OCI-LY3 (cell line): ENCODE measurements around the gene ADTRP.

ENCODE experiments used
- H2AFZ ChIP-seq: fragments of 200-600, 300-600 bp; shearing (Covaris generic); 2 replicates; pipeline ENCODE4 v1.6.0; 2014; ENCODE audit warnings: antibody characterized with exemption, low read depth, low read length
- H3K27ac ChIP-seq: fragments of 200-600, 300-600 bp; sonication (generic); 2 replicates; pipeline ENCODE4 v1.5.1; 2014; ENCODE audit warnings: mild to moderate bottlenecking, low read length, moderate library complexity, mixed read lengths
- H3K27me3 ChIP-seq: fragments of 200-600, 300-600 bp; sonication (generic); 2 replicates; pipeline ENCODE4 v1.6.1; 2014; ENCODE audit warnings: low read depth, low read length, mixed read lengths
- H3K36me3 ChIP-seq: fragments of 200-600, 300-600 bp; sonication (generic); replicated peaks from 2 replicates; pipeline ENCODE3; 2014; ENCODE audit warnings: low read depth, low read length, mixed read lengths
- H3K4me1 ChIP-seq: fragments of 300-600, 200-600 bp; sonication (generic); 2 replicates; pipeline ENCODE4 v1.6.1; 2014; ENCODE audit warnings: low read length, mixed read lengths
- H3K4me2 ChIP-seq: fragments of 200-600, 300-600 bp; sonication (generic); 2 replicates; pipeline ENCODE4 v1.6.1; 2014; ENCODE audit warnings: low read length, mixed read lengths
- H3K4me3 ChIP-seq: fragments of 300-600, 200-600 bp; sonication (generic); 2 replicates; pipeline ENCODE4 v1.5.1; 2014; ENCODE audit warnings: antibody characterized with exemption, mild to moderate bottlenecking, low read length, moderate library complexity
- H3K79me2 ChIP-seq: fragments of 300-600, 200-600 bp; shearing (Covaris generic); 2 replicates; pipeline ENCODE4 v1.6.1; 2014; ENCODE audit warnings: mild to moderate bottlenecking, low read length, mixed read lengths
- H3K9ac ChIP-seq: fragments of 300-600, 200-600 bp; shearing (Covaris generic); 2 replicates; pipeline ENCODE4 v1.6.0; 2014; ENCODE audit warnings: mild to moderate bottlenecking, low read length, moderate library complexity
- H3K9me3 ChIP-seq: fragments of 200-600, 300-600 bp; shearing (Covaris generic); 2 replicates; pipeline ENCODE4 v1.6.1; 2014; ENCODE audit warnings: low read length, mixed read lengths; ENCODE audit not compliant: insufficient read depth
- H4K20me1 ChIP-seq: fragments of 200-600, 300-600 bp; sonication (generic); 2 replicates; pipeline ENCODE4 v1.6.1; 2016; ENCODE audit warnings: low read length, mixed read lengths; ENCODE audit not compliant: insufficient read depth
- CTCF ChIP-seq: fragments of 200-600, 300-600 bp; sonication (generic); IDR thresholded peaks from 2 replicates; pipeline ENCODE4 v1.5.1; 2014; ENCODE audit warnings: antibody characterized with exemption, low read length, low read depth
- EZH2phosphoT487 ChIP-seq: fragments of 200-600 bp; shearing (Covaris generic); IDR thresholded peaks from 2 replicates; pipeline ENCODE4 v1.6.1; 2018; ENCODE audit warnings: antibody characterized with exemption, mixed run types, low read depth

The ADTRP gene

DNA sequence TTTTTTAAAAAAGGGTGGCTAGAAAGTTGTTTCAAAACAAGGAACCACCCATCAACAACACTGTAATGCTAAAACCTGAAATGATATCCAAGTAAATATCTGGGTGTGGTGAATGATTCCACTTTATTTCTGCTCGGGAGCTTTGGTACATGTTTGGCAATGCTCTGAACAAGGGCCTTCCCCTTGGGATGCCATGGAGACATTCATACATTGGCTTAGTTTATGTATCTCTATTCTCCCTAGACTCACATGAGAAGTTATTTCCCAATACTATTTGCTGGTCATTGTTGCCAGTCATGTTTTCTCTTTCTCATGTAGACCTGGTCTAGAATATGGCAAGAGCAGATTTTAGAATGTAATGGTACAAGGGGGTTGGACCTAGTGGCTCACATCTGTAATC lies 22.9 kb downstream of the ADTRP start:
- no peaks in the 10 kb centered on the region for H3K4me1 ChIP-seq
- H3K27me3 ChIP-seq: no peaks in the 10 kb centered on the region
- no peak overlapping the region for H2AFZ ChIP-seq
- H3K4me3 ChIP-seq: no peak overlapping the region
- H3K4me2 ChIP-seq: no peak overlapping the region
- no peak overlapping the region for H3K27ac ChIP-seq
- H3K9ac ChIP-seq: no peak overlapping the region
- no peaks in the 10 kb centered on the region for H3K36me3 ChIP-seq
- no peaks in the 10 kb centered on the region for H3K9me3 ChIP-seq
- H4K20me1 ChIP-seq: no peaks in the 10 kb centered on the region
- H3K79me2 ChIP-seq: no peaks in the 10 kb centered on the region
- no peak for TF ChIP-seq EZH2phosphoT487
- TF ChIP-seq CTCF: no peak

DNA sequence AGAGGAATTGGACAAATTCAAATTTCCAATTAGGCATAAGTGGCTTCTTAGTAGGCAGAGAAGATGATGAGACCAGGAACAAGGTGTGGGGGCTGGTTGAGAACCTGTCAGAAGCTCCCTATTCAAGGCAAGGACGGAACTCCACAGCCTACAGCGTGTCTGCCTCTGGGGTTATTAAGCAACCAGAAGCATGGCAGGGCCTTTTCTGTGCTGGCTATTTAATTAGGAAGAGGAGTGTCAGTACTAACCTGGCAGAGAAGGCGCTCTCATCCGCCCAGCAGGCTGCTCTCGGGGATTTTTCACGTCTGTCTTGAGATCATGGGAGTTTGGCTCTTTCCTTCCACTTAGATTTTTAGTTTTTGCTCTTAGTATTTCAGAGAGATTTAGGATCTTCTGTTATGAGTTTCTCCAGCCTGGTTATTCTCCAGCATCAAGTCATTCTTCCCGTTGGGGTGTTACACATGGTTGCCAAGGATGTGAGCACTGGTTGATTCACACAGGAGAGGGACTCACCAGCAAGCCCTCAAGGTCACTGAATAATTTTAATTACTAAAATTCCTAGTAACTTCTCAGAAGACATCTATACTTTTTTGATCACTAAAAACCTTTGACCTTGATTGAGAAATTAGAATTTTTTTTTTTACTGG lies 23.9 kb downstream of the ADTRP start:
- Histone ChIP-seq H3K4me3 (no peak overlapping the region), H3K9me3 (no peaks in the 10 kb centered on the region), H3K4me2 (no peak overlapping the region), H3K27ac (no peak overlapping the region), H2AFZ (no peak overlapping the region), H3K9ac (no peak overlapping the region), H3K27me3 (no peaks in the 10 kb centered on the region), H3K36me3 (no peaks in the 10 kb centered on the region), H3K4me1 (no peaks in the 10 kb centered on the region), H4K20me1 (no peaks in the 10 kb centered on the region), H3K79me2 (no peaks in the 10 kb centered on the region)
- no peak for TF ChIP-seq EZH2phosphoT487
- TF ChIP-seq CTCF: no peak

DNA sequence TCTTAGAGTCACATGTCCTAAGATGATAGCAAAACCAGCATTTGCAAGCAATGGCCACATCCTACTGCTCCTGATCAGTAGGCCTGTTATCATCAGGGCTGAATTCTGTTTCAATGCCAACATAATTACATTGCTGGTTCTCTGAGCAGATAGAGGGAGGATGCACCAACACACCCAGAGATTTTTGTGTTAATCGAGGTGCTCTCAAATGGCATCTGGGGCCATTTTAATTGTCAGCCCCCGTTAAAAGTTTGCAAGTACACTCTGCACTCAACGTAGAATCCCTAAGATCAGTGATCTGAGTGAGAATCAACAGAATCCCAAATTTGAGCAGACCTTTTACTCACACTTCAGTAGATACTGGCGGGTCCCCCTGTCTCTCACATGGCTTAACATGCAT lies 24.8 kb downstream of the ADTRP start:
- Histone ChIP-seq H3K4me3 (no peak overlapping the region), H3K9me3 (no peaks in the 10 kb centered on the region), H3K9ac (no peak overlapping the region), H3K79me2 (no peaks in the 10 kb centered on the region), H2AFZ (no peak overlapping the region), H3K4me1 (no peaks in the 10 kb centered on the region), H3K36me3 (no peaks in the 10 kb centered on the region), H3K27me3 (no peaks in the 10 kb centered on the region), H3K4me2 (no peak overlapping the region), H4K20me1 (no peaks in the 10 kb centered on the region), H3K27ac (no peak overlapping the region)
- no peak for TF ChIP-seq CTCF
- no peak for TF ChIP-seq EZH2phosphoT487

DNA sequence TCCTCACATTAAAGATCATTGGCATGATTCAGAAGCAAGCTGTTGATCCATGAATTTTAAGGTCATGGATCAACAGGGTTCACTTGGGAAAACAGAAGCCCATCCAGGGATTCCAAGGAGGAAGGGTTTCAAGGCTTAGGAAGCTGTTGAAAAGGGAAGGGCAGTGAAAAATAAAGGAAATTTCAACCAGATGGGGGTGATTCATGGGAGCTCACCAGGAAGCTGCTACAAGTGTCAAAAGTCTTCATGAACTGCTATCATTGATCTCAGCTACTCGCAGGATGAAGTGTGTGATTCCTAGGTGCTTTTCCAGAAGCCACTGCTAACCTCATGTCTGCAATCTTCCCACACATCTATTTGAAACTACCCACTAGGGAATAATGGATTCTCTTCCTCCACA lies 26.2 kb downstream of the ADTRP start:
- no peaks in the 10 kb centered on the region for H4K20me1 ChIP-seq
- H3K9me3 ChIP-seq: no peaks in the 10 kb centered on the region
- no peaks in the 10 kb centered on the region for H3K4me1 ChIP-seq
- no peak overlapping the region for H3K9ac ChIP-seq
- no peaks in the 10 kb centered on the region for H3K27me3 ChIP-seq
- TF ChIP-seq CTCF (no peak), EZH2phosphoT487 (no peak)
- H3K79me2 ChIP-seq: no peaks in the 10 kb centered on the region
- no peak overlapping the region for H3K27ac ChIP-seq
- no peaks in the 10 kb centered on the region for H3K36me3 ChIP-seq
- no peak overlapping the region for H3K4me3 ChIP-seq
- no peak overlapping the region for H2AFZ ChIP-seq
- H3K4me2 ChIP-seq: no peak overlapping the region
